ENCODE results near the gene KIF26A.

The KIF26A gene

GRCh38 chr14:104096751-104097700 lies 41.4 kb upstream of the KIF26A start:
- no peak for TF ChIP-seq ZNF274 (IDR thresholded peaks at IDR 0.05; ENCODE audit: low read depth, low read length)

GRCh38 chr14:104098272-104099095 lies 39.9 kb upstream of the KIF26A start:
- no peak overlapping the region for H3K4me3 ChIP-seq (ENCODE audit: low read length)
- TF ChIP-seq ZNF274 (IDR thresholded peaks at IDR 0.05; ENCODE audit: low read depth, low read length) = no peak

More at GRCh38 chr14:104096751-104097700, 41.4 kb upstream of the KIF26A start:
- no peak overlapping the region for H3K4me3 ChIP-seq (ENCODE audit: low read length)

GRCh38 chr14:104099096-104100041 lies 39.0 kb upstream of the KIF26A start:
- no peak for TF ChIP-seq ZNF274 (IDR thresholded peaks at IDR 0.05; ENCODE audit: low read depth, low read length)
- no peak overlapping the region for H3K4me3 ChIP-seq (ENCODE audit: low read length)

GRCh38 chr14:104100171-104101085 lies 38.0 kb upstream of the KIF26A start:
- TF ChIP-seq ZNF274 (IDR thresholded peaks at IDR 0.05; ENCODE audit: low read depth, low read length) = no peak
- H3K4me3 ChIP-seq (ENCODE audit: low read length) = no peak overlapping the region

GRCh38 chr14:104101086-104101621 lies 37.2 kb upstream of the KIF26A start:
- H3K4me3 ChIP-seq (ENCODE audit: low read length) = no peak overlapping the region
- no peak for TF ChIP-seq ZNF274 (IDR thresholded peaks at IDR 0.05; ENCODE audit: low read depth, low read length)

- no peak for TF ChIP-seq ZNF274 (IDR thresholded peaks at IDR 0.05; ENCODE audit: low read depth, low read length)
- H3K4me3 ChIP-seq (ENCODE audit: low read length) = no peak overlapping the region
These were observed 36.6 kb upstream of the KIF26A start for GRCh38 chr14:104101651-104102281.

GRCh38 chr14:104102282-104102914 lies 36.0 kb upstream of the KIF26A start:
- no peak for TF ChIP-seq ZNF274 (IDR thresholded peaks at IDR 0.05; ENCODE audit: low read depth, low read length)
- H3K4me3 ChIP-seq (ENCODE audit: low read length) = no peak overlapping the region

- no peak overlapping the region for H3K4me3 ChIP-seq (ENCODE audit: low read length)
- no peak for TF ChIP-seq ZNF274 (IDR thresholded peaks at IDR 0.05; ENCODE audit: low read depth, low read length)
These were observed 35.3 kb upstream of the KIF26A start for GRCh38 chr14:104103061-104103445.

GRCh38 chr14:104103446-104104075 lies 34.8 kb upstream of the KIF26A start:
- H3K4me3 ChIP-seq (ENCODE audit: low read length) = no peak overlapping the region
- no peak for TF ChIP-seq ZNF274 (IDR thresholded peaks at IDR 0.05; ENCODE audit: low read depth, low read length)

- TF ChIP-seq ZNF274 (IDR thresholded peaks at IDR 0.05; ENCODE audit: low read depth, low read length) = no peak
- H3K4me3 ChIP-seq (ENCODE audit: low read length) = no peak overlapping the region
These were observed 34.1 kb upstream of the KIF26A start for GRCh38 chr14:104104076-104104901.
